ENCODE results near the gene STAT4. TPM values are rescaled to one million over a fixed set of nuclear protein-coding genes. Genes with fewer than 3 reads are reported as not detected.

STAT4 gene
- total and polyA plus RNA-seq, 4 donors, result 0.85 to 7.9 (median 3.2) TPM

DNA sequence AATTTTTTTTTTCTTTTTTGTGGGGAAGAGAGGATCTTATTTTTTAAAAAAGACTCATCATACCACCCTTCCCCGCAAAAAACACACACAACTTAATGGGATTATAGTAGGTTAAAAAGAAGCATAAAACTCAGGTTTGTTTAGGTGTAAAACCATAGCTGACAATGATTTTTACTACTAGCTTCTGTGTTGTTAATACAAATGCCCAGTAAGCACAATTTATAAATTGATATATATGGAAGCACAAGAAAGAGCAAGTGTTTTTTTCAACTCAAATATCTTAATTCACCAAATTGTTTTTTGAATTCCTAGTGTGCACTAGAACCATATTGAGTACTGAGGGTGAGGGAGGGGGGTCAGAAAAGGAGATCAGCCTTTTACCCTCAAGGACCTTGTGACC is 7.0 kb downstream of the STAT4 start (continued):
- no peak for TF ChIP-seq MAX (IDR thresholded peaks at IDR 0.05)

DNA sequence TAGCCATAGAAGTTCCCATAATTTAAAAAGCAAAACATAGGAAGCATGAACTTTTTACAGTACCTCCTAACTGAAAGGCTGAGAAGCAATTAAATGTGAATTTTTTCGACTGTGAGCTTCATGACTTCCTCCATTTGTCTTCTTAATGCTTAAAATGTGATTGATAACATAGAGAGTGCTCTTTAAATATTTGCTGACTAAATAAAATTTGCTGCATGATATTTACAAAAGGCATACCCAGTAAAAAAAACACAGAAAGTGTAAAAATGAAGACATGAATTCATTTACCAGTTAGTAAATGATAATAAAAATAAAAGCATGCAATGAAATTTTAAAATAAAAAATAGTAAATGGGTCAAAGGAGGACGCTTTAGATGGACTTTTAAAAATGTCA is 21.9 kb downstream of the STAT4 start:
- 81% methylated on average over 2 of the region's 2 CpGs for WGBS
- Histone ChIP-seq H3K27ac (ENCODE audit: low read depth in 1 of 2, low read length in 2 of 2) (no peak overlapping the region), H3K27me3 (ENCODE audit: control insufficient read depth in 4 of 4, insufficient read depth in 4 of 4, low read length in 3 of 4) (no peaks in the 10 kb centered on the region), H3K9ac (ENCODE audit: low read depth in 1 of 2, low read length in 2 of 2) (no peak overlapping the region), H3K36me3 (ENCODE audit: control insufficient read depth in 4 of 4, insufficient read depth in 3 of 4, low read depth in 1 of 4, low read length in 3 of 4) (no peaks in the 10 kb centered on the region), H3K4me3 (ENCODE audit: low read depth in 1 of 3, low read length in 3 of 3) (no peak overlapping the region), H3K9me3 (ENCODE audit: control insufficient read depth in 4 of 4, low read length in 3 of 4) (no peaks in the 10 kb centered on the region), H3K4me1 (ENCODE audit: control insufficient read depth in 4 of 4, insufficient read depth in 4 of 4, low read length in 3 of 4) (no peaks in the 10 kb centered on the region)
- TF ChIP-seq TAF1 (conservative IDR thresholded peaks at IDR 0.05) (no peak), NR2F2 (IDR thresholded peaks at IDR 0.05) (no peak), MAX (IDR thresholded peaks at IDR 0.05) (no peak), RAD21 (IDR thresholded peaks at IDR 0.05) (no peak), RXRA (IDR thresholded peaks at IDR 0.05) (no peak), ATF3 (IDR thresholded peaks at IDR 0.05) (no peak), ZBTB33 (IDR thresholded peaks at IDR 0.05) (no peak), EGR1 (IDR thresholded peaks at IDR 0.05; ENCODE audit: low read depth in 2 of 2) (no peak), SP1 (IDR thresholded peaks at IDR 0.05) (no peak), FOXA1 (IDR thresholded peaks at IDR 0.05) (no peak), CTCF (IDR thresholded peaks at IDR 0.05; ENCODE audit: low read depth, low read length, missing input control) (no peak), JUND (IDR thresholded peaks at IDR 0.05) (no peak), HNF4A (conservative IDR thresholded peaks at IDR 0.05) (no peak), GABPA (IDR thresholded peaks at IDR 0.05 in 1 of 2, conservative IDR thresholded peaks at IDR 0.05 in 1 of 2) (no peak), FOXA2 (IDR thresholded peaks at IDR 0.05) (no peak), HNF4G (IDR thresholded peaks at IDR 0.05) (no peak)
- no peak for DNase-seq (ENCODE audit: low spot score)

DNA sequence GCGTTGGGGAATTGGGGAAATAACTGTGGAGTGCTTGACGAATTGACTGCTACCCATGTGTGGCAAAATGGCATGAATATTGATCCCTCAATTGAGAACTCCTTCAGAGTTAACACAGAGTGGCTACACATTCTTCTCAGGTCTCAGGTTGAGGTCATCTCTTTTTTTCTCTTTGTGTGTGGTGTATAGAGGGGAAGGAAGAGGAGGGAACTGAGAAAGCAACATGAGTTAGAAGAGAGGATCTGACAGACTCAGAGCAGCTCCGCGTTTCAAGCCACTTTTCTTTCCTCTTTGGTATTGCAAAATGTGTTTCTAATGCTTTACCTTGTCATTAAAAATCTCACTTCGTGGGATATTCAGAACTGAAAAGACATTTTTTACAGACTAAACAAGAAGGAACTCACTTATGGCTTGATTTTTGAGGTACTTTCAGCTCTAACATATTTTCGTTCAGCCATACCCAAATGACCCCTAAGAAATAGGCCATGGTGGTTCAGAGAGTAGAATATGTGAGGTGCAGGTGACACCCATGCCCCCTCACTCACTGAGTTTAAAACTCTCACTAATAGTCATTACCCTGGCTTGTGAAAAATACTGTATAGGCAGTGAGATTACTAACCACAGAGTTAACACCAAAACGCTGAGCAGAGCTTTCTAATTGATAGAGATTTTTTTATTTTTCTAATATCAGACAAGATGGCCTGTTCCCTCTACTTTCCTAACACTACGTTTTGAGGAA is 22.5 kb downstream of the STAT4 start:
- Histone ChIP-seq H3K27ac (ENCODE audit: low read depth in 1 of 2, low read length in 2 of 2) (no peak overlapping the region), H3K36me3 (ENCODE audit: control insufficient read depth in 4 of 4, insufficient read depth in 3 of 4, low read depth in 1 of 4, low read length in 3 of 4) (no peaks in the 10 kb centered on the region), H3K4me1 (ENCODE audit: control insufficient read depth in 4 of 4, insufficient read depth in 4 of 4, low read length in 3 of 4) (no peaks in the 10 kb centered on the region), H3K9ac (ENCODE audit: low read depth in 1 of 2, low read length in 2 of 2) (no peak overlapping the region), H3K4me3 (ENCODE audit: low read depth in 1 of 3, low read length in 3 of 3) (no peak overlapping the region), H3K27me3 (ENCODE audit: control insufficient read depth in 4 of 4, insufficient read depth in 4 of 4, low read length in 3 of 4) (no peaks in the 10 kb centered on the region), H3K9me3 (ENCODE audit: control insufficient read depth in 4 of 4, low read length in 3 of 4) (no peaks in the 10 kb centered on the region)
- TF ChIP-seq FOXA1 (IDR thresholded peaks at IDR 0.05), result no peak
- no peak for TF ChIP-seq RXRA (IDR thresholded peaks at IDR 0.05)
- TF ChIP-seq RAD21 (IDR thresholded peaks at IDR 0.05), result no peak
- no peak for TF ChIP-seq HNF4A (conservative IDR thresholded peaks at IDR 0.05)
- no peak for TF ChIP-seq HNF4G (IDR thresholded peaks at IDR 0.05)
- DNase-seq (ENCODE audit: low spot score), result no peak
- 74% methylated on average over 8 of the region's 8 CpGs for WGBS

Measured in liver (tissue), 9 donors.